Astrocyte (in vitro differentiated cells and primary cell): ENCODE results near the gene CMTR2. TPM values are rescaled to one million over a fixed set of nuclear protein-coding genes. Genes with fewer than 3 reads are reported as not detected.

Source experiments
- DNase-seq: peaks from one replicate; pipeline ENCODE4 v3.0.0-alpha.2; 2010; ENCODE audit warnings: low read depth
- FAIRE-seq: peaks from 2 replicates; lab custom pipeline; 2011; peaks lifted over from hg19 to GRCh38; lab: Jason Lieb, UNC
- H2AFZ ChIP-seq: 2 replicates; pipeline ENCODE4 v1.6.0; 2012; ENCODE audit warnings: low read depth, low read length, inconsistent platforms
- H3K27ac ChIP-seq: 2 replicates; pipeline ENCODE4 v1.5.1; 2011; ENCODE audit warnings: low read depth, low read length, inconsistent platforms
- H3K27me3 ChIP-seq: 2 replicates; pipeline ENCODE4 v1.6.0; 2011; ENCODE audit warnings: low read length, inconsistent platforms; ENCODE audit not compliant: insufficient read depth
- H3K36me3 ChIP-seq: 2 replicates; pipeline ENCODE4 v1.5.1; 2011; ENCODE audit warnings: low read length, inconsistent platforms; ENCODE audit not compliant: insufficient read depth
- H3K4me1 ChIP-seq: 2 replicates; pipeline ENCODE4 v1.5.1; 2011; ENCODE audit warnings: low read length, inconsistent platforms; ENCODE audit not compliant: insufficient read depth
- H3K4me2 ChIP-seq: 2 replicates; pipeline ENCODE4 v1.6.0; 2012; ENCODE audit warnings: low read length, inconsistent platforms
- H3K4me3 ChIP-seq: 2 replicates; pipeline ENCODE4 v1.5.1; 2011; ENCODE audit warnings: low read depth, mild to moderate bottlenecking, low read length, inconsistent platforms; ENCODE audit not compliant: insufficient read depth
- H3K79me2 ChIP-seq: 2 replicates; pipeline ENCODE4 v1.6.0; 2012; ENCODE audit warnings: mild to moderate bottlenecking, low read length, inconsistent platforms; ENCODE audit not compliant: insufficient read depth
- H3K9ac ChIP-seq: 2 replicates; pipeline ENCODE4 v1.6.0; 2012; ENCODE audit warnings: mild to moderate bottlenecking, low read length, inconsistent platforms
- H3K9me3 ChIP-seq: 2 replicates; pipeline ENCODE4 v1.5.1; 2012; ENCODE audit warnings: low read depth, mild to moderate bottlenecking, low read length, inconsistent platforms; ENCODE audit not compliant: insufficient read depth
- H4K20me1 ChIP-seq: 2 replicates; pipeline ENCODE4 v1.6.0; 2012; ENCODE audit warnings: low read length, inconsistent platforms; ENCODE audit not compliant: insufficient read depth
- H3K27ac Mint-ChIP-seq: one replicate; pipeline ENCODE4 v1.8.0; 2021; ENCODE audit warnings: mild to moderate bottlenecking, mixed read lengths; ENCODE audit not compliant: unreplicated experiment
- H3K27me3 Mint-ChIP-seq: one replicate; pipeline ENCODE4 v1.8.0; 2021; ENCODE audit warnings: low read depth, mixed read lengths; ENCODE audit not compliant: unreplicated experiment
- H3K36me3 Mint-ChIP-seq: one replicate; pipeline ENCODE4 v1.8.0; 2021; ENCODE audit warnings: low read depth, mixed read lengths; ENCODE audit not compliant: unreplicated experiment
- H3K4me1 Mint-ChIP-seq: one replicate; pipeline ENCODE4 v1.8.0; 2021; ENCODE audit warnings: low read depth, mixed read lengths; ENCODE audit not compliant: unreplicated experiment
- H3K4me3 Mint-ChIP-seq: one replicate; pipeline ENCODE4 v1.8.0; 2021; ENCODE audit warnings: mild to moderate bottlenecking, moderate library complexity, mixed read lengths; ENCODE audit not compliant: unreplicated experiment
- H3K9me3 Mint-ChIP-seq: one replicate; pipeline ENCODE4 v1.8.0; 2021; ENCODE audit warnings: mild to moderate bottlenecking, mixed read lengths; ENCODE audit not compliant: unreplicated experiment
- CTCF ChIP-seq: IDR thresholded peaks from 2 replicates; pipeline ENCODE4 v1.5.1; 2011; ENCODE audit warnings: low read depth, mild to moderate bottlenecking, inconsistent platforms, low read length, moderate library complexity; ENCODE audit not compliant: insufficient read depth
- EZH2 ChIP-seq: IDR thresholded peaks from 2 replicates; pipeline ENCODE4 v1.6.1; 2012; ENCODE audit warnings: mild to moderate bottlenecking, low read length, inconsistent platforms; ENCODE audit not compliant: insufficient read depth
- total RNA-seq: library from RNA; stranded (reverse); gene quantifications from 2 replicates; pipeline ENCODE4 v1.2.1, GENCODE V29; 2021

CMTR2 gene
- total RNA-seq, 1 donor from 2014 or later: 16.0 TPM

GRCh38 chr16:71338193-71338592, 49.0 kb upstream of the CMTR2 start:
- Mint-ChIP-seq H3K4me3 (no peak overlapping the region), H3K27ac (no peak overlapping the region), H3K9me3 (no peaks in the 10 kb centered on the region), H3K27me3 (peaks cover 12% of the 10 kb centered on the region), H3K4me1 (no peaks in the 10 kb centered on the region), H3K36me3 (peaks cover 1% of the 10 kb centered on the region)
- no peak overlapping the region for H3K4me3 ChIP-seq
- DNase-seq (no peak), FAIRE-seq (no peak)
- TF ChIP-seq CTCF (no peak), EZH2 (no peak)
- H3K4me2 ChIP-seq: no peak overlapping the region
- no peaks in the 10 kb centered on the region for H3K36me3 ChIP-seq
- H3K9ac ChIP-seq: no peak overlapping the region
- no peaks in the 10 kb centered on the region for H3K9me3 ChIP-seq
- H3K79me2 ChIP-seq: no peaks in the 10 kb centered on the region
- no peaks in the 10 kb centered on the region for H3K27me3 ChIP-seq
- no peak overlapping the region for H2AFZ ChIP-seq
- no peaks in the 10 kb centered on the region for H3K4me1 ChIP-seq
- no peak overlapping the region for H3K27ac ChIP-seq
- H4K20me1 ChIP-seq: no peaks in the 10 kb centered on the region

- Mint-ChIP-seq H3K4me1 (no peaks in the 10 kb centered on the region), H3K4me3 (no peak overlapping the region), H3K36me3 (peaks cover 1% of the 10 kb centered on the region), H3K9me3 (no peaks in the 10 kb centered on the region), H3K27ac (no peak overlapping the region), H3K27me3 (peaks cover 12% of the 10 kb centered on the region)
- no peaks in the 10 kb centered on the region for H3K27me3 ChIP-seq
- no peak overlapping the region for H3K27ac ChIP-seq
- TF ChIP-seq CTCF (no peak), EZH2 (no peak)
- H3K9me3 ChIP-seq: no peaks in the 10 kb centered on the region
- H3K4me2 ChIP-seq: no peak overlapping the region
- FAIRE-seq: no peak
- H3K4me3 ChIP-seq: no peak overlapping the region
- H2AFZ ChIP-seq: no peak overlapping the region
- DNase-seq: no peak
- no peaks in the 10 kb centered on the region for H3K36me3 ChIP-seq
- no peaks in the 10 kb centered on the region for H3K4me1 ChIP-seq
- no peak overlapping the region for H3K9ac ChIP-seq
- no peaks in the 10 kb centered on the region for H3K79me2 ChIP-seq
- H4K20me1 ChIP-seq: no peaks in the 10 kb centered on the region
Observed at GRCh38 chr16:71337631-71338030, 48.4 kb upstream of the CMTR2 start.

- no peak overlapping the region for H3K9ac ChIP-seq
- H3K27me3 ChIP-seq: no peaks in the 10 kb centered on the region
- H3K4me3 ChIP-seq: no peak overlapping the region
- no peaks in the 10 kb centered on the region for H4K20me1 ChIP-seq
- H2AFZ ChIP-seq: no peak overlapping the region
- TF ChIP-seq CTCF (no peak), EZH2 (no peak)
- Mint-ChIP-seq H3K4me1 (no peaks in the 10 kb centered on the region), H3K36me3 (no peaks in the 10 kb centered on the region), H3K27ac (no peak overlapping the region), H3K4me3 (no peak overlapping the region), H3K27me3 (peaks cover 9% of the 10 kb centered on the region), H3K9me3 (no peaks in the 10 kb centered on the region)
- DNase-seq (no peak), FAIRE-seq (no peak)
- H3K36me3 ChIP-seq: no peaks in the 10 kb centered on the region
- no peak overlapping the region for H3K4me2 ChIP-seq
- H3K79me2 ChIP-seq: no peaks in the 10 kb centered on the region
- no peaks in the 10 kb centered on the region for H3K4me1 ChIP-seq
- H3K9me3 ChIP-seq: no peaks in the 10 kb centered on the region
- no peak overlapping the region for H3K27ac ChIP-seq
Observed at GRCh38 chr16:71328151-71328550, 38.9 kb upstream of the CMTR2 start.
